Measurements from ENCODE around the gene NFYC.

- TF ChIP-seq EZH2 (IDR thresholded peaks at IDR 0.05; ENCODE audit: insufficient read depth, poor library complexity, severe bottlenecking) (no peak), EZH2phosphoT487 (IDR thresholded peaks at IDR 0.05; ENCODE audit: insufficient read depth, low read depth) (no peak)
These were observed 37.5 kb upstream of the NFYC start for GRCh38 chr1:40653851-40654537.
